ENCODE results near the gene FOXA2. TPM values are rescaled to one million over a fixed set of nuclear protein-coding genes. Genes with fewer than 3 reads are reported as not detected.

The FOXA2 gene
- total RNA-seq, 4 donors from 2014 or later: not detected

- H3K4me1 ChIP-seq: no peaks in the 10 kb centered on the region
- no peak overlapping the region for H3K4me3 ChIP-seq
- no peaks in the 10 kb centered on the region for H3K9me3 ChIP-seq
- no peak for TF ChIP-seq POLR2AphosphoS5 (IDR thresholded peaks at IDR 0.05)
- no peak for TF ChIP-seq EP300 (IDR thresholded peaks at IDR 0.05)
- TF ChIP-seq POLR2A (IDR thresholded peaks at IDR 0.05): no peak
- TF ChIP-seq CTCF (IDR thresholded peaks at IDR 0.05): no peak
- WGBS, 2 donors (ENCODE audit: low coverage in 1 of 2): 68% methylated on average over 4 of the region's 6 CpGs; no CpG with 5 or more reads in 1 of the 2 donors
- ATAC-seq: no peak
- H3K27me3 ChIP-seq: peaks cover 37% of the 10 kb centered on the region
- H3K36me3 ChIP-seq: no peaks in the 10 kb centered on the region
- H3K27ac ChIP-seq: no peak overlapping the region
Measured at GRCh38 chr20:22623211-22623610, 38.8 kb upstream of the FOXA2 start.

- WGBS, 2 donors (ENCODE audit: low coverage in 1 of 2): 30 to 45% methylated on average over 5 to 8 of the region's 9 CpGs
- ATAC-seq: no peak
- Histone ChIP-seq H3K27me3 (peaks cover 49% of the 10 kb centered on the region), H3K4me1 (no peaks in the 10 kb centered on the region), H3K9me3 (no peaks in the 10 kb centered on the region), H3K36me3 (no peaks in the 10 kb centered on the region), H3K27ac (no peak overlapping the region), H3K4me3 (no peak overlapping the region)
- TF ChIP-seq CTCF (IDR thresholded peaks at IDR 0.05) (no peak), POLR2AphosphoS5 (IDR thresholded peaks at IDR 0.05) (no peak), EP300 (IDR thresholded peaks at IDR 0.05) (no peak), POLR2A (IDR thresholded peaks at IDR 0.05) (no peak)
Measured at GRCh38 chr20:22620342-22620741, 36.0 kb upstream of the FOXA2 start.

- 39 to 40% methylated on average over 5 to 6 of the region's 6 CpGs for WGBS, 2 donors (ENCODE audit: low coverage in 1 of 2)
- Histone ChIP-seq H3K4me1 (no peaks in the 10 kb centered on the region), H3K4me3 (no peak overlapping the region), H3K27me3 (peaks cover 53% of the 10 kb centered on the region), H3K9me3 (no peaks in the 10 kb centered on the region), H3K27ac (no peak overlapping the region), H3K36me3 (no peaks in the 10 kb centered on the region)
- no peak for TF ChIP-seq CTCF (IDR thresholded peaks at IDR 0.05)
- TF ChIP-seq EP300 (IDR thresholded peaks at IDR 0.05): no peak
- TF ChIP-seq POLR2A (IDR thresholded peaks at IDR 0.05): no peak
- no peak for TF ChIP-seq POLR2AphosphoS5 (IDR thresholded peaks at IDR 0.05)
- ATAC-seq: no peak
Measured at GRCh38 chr20:22619806-22620205, 35.4 kb upstream of the FOXA2 start.

GRCh38 chr20:22619272-22619671 is 34.9 kb upstream of the FOXA2 start:
- no peaks in the 10 kb centered on the region for H3K9me3 ChIP-seq
- H3K27me3 ChIP-seq: peaks cover 58% of the 10 kb centered on the region
- no peak for TF ChIP-seq CTCF (IDR thresholded peaks at IDR 0.05)
- no peak for TF ChIP-seq POLR2A (IDR thresholded peaks at IDR 0.05)
- TF ChIP-seq EP300 (IDR thresholded peaks at IDR 0.05): no peak
- no peak for TF ChIP-seq POLR2AphosphoS5 (IDR thresholded peaks at IDR 0.05)
- H3K4me3 ChIP-seq: no peak overlapping the region
- 13 to 21% methylated on average over 1 to 2 of the region's 2 CpGs for whole genome bisulfite sequencing, 2 donors (ENCODE audit: low coverage in 1 of 2)
- H3K36me3 ChIP-seq: no peaks in the 10 kb centered on the region
- H3K27ac ChIP-seq: no peak overlapping the region
- no peaks in the 10 kb centered on the region for H3K4me1 ChIP-seq
- no peak for ATAC-seq

GRCh38 chr20:22617160-22617559 is 32.8 kb upstream of the FOXA2 start:
- H3K4me1 ChIP-seq: no peaks in the 10 kb centered on the region
- TF ChIP-seq CTCF (IDR thresholded peaks at IDR 0.05) (no peak), POLR2AphosphoS5 (IDR thresholded peaks at IDR 0.05) (no peak), POLR2A (IDR thresholded peaks at IDR 0.05) (no peak), EP300 (IDR thresholded peaks at IDR 0.05) (no peak)
- H3K4me3 ChIP-seq: no peak overlapping the region
- no peaks in the 10 kb centered on the region for H3K36me3 ChIP-seq
- WGBS, 2 donors (ENCODE audit: low coverage in 1 of 2): 8 to 63% methylated on average over 1 of the region's 3 CpGs
- no peak for ATAC-seq
- no peaks in the 10 kb centered on the region for H3K9me3 ChIP-seq
- H3K27ac ChIP-seq: no peak overlapping the region
- peaks cover 72% of the 10 kb centered on the region for H3K27me3 ChIP-seq

All from gastroesophageal sphincter (tissue), 4 donors.